HepG2 (cell line): ENCODE measurements around the gene SLC22A7. TPM values are rescaled to one million over a fixed set of nuclear protein-coding genes. Genes with fewer than 3 reads are reported as not detected.

ENCODE experiments used
- ARHGAP35 ChIP-seq: sonication (generic); formaldehyde crosslinking; IDR thresholded peaks from 2 replicates; pipeline ENCODE4 v1.9.0; 2022; ENCODE audit warnings: mild to moderate bottlenecking, inconsistent platforms, moderate library complexity, missing genetic modification reagents, borderline replicate concordance
- ARNT ChIP-seq: fragments of 450-650 bp; IDR thresholded peaks from 2 replicates; pipeline ENCODE4 v1.6.1; 2017
- BRCA1 ChIP-seq: sonication (generic); formaldehyde crosslinking; IDR thresholded peaks from 2 replicates; pipeline ENCODE4 v1.4.0; 2020; ENCODE audit warnings: missing genetic modification reagents
- CHD2 ChIP-seq: IDR thresholded peaks from 2 replicates; pipeline ENCODE4 v1.6.1; 2011; ENCODE audit warnings: low read depth, low read length, improper control_type of control experiment
- CREM ChIP-seq, 2 experiments: sonication (generic) in 1 of 2; formaldehyde crosslinking in 1 of 2; IDR thresholded peaks; 2 replicates each; pipeline versions ENCODE4 v1.4.0 to v1.6.1; 2016 to 2020; ENCODE audit warnings: antibody characterized with exemption in 1 of 2, mild to moderate bottlenecking in 1 of 2, missing genetic modification reagents in 1 of 2
- CSRNP2 ChIP-seq: sonication (generic); formaldehyde crosslinking; conservative IDR thresholded peaks from 2 replicates; pipeline ENCODE4 v1.8.0; 2022; ENCODE audit warnings: low read depth, missing genetic modification reagents
- FUBP1 ChIP-seq: sonication (generic); formaldehyde crosslinking; IDR thresholded peaks from 2 replicates; pipeline ENCODE4 v1.5.1; 2020; ENCODE audit warnings: missing genetic modification reagents, mild to moderate bottlenecking, borderline replicate concordance
- KLF9 ChIP-seq: IDR thresholded peaks from 2 replicates; pipeline ENCODE4 v1.6.1; 2016; ENCODE audit warnings: low read depth
- NONO ChIP-seq, 2 experiments: fragments of 450-650 bp in 1 of 2; sonication (generic) in 1 of 2; formaldehyde crosslinking in 1 of 2; IDR thresholded peaks in 1 of 2; conservative IDR thresholded peaks in 1 of 2; 2 replicates each; pipeline versions ENCODE4 v1.6.1 to v1.8.0; 2017 to 2022; ENCODE audit warnings: mild to moderate bottlenecking in 1 of 2, missing genetic modification reagents in 1 of 2, moderate library complexity in 1 of 2
- RFXANK ChIP-seq: IDR thresholded peaks from 2 replicates; pipeline ENCODE4 v1.6.1; 2016
- SIN3B ChIP-seq: fragments of 150-350 bp; IDR thresholded peaks from 2 replicates; pipeline ENCODE4 v1.6.1; 2014; ENCODE audit warnings: low read length
- SPEN ChIP-seq: sonication (generic); formaldehyde crosslinking; IDR thresholded peaks from 2 replicates; pipeline ENCODE4 v1.5.1; 2020; ENCODE audit warnings: low read depth, mild to moderate bottlenecking, missing genetic modification reagents
- TEF ChIP-seq: sonication (generic); formaldehyde crosslinking; IDR thresholded peaks from 2 replicates; pipeline ENCODE4 v1.5.0; 2020; ENCODE audit warnings: missing genetic modification reagents
- THRA ChIP-seq: sonication (generic); formaldehyde crosslinking; IDR thresholded peaks from 2 replicates; pipeline ENCODE4 v1.4.0; 2020; ENCODE audit warnings: missing genetic modification reagents, borderline replicate concordance
- ZFAT ChIP-seq: sonication (generic); formaldehyde crosslinking; conservative IDR thresholded peaks from 2 replicates; pipeline ENCODE4 v1.8.1; 2023; ENCODE audit warnings: missing genetic modification reagents, inconsistent platforms
- ZKSCAN5 ChIP-seq: sonication (generic); formaldehyde crosslinking; IDR thresholded peaks from 2 replicates; pipeline ENCODE4 v1.5.1; 2020; ENCODE audit warnings: mild to moderate bottlenecking, missing genetic modification reagents
- ZMYM3 ChIP-seq: sonication (generic); formaldehyde crosslinking; IDR thresholded peaks from 2 replicates; pipeline ENCODE4 v1.5.1; 2020; ENCODE audit warnings: mild to moderate bottlenecking, missing genetic modification reagents
- ZNF10 ChIP-seq: sonication (generic); formaldehyde crosslinking; IDR thresholded peaks from 2 replicates; pipeline ENCODE4 v1.4.0; 2020; ENCODE audit warnings: mild to moderate bottlenecking, low read depth, missing genetic modification reagents, borderline replicate concordance
- ZNF292 ChIP-seq: sonication (generic); formaldehyde crosslinking; IDR thresholded peaks from 2 replicates; pipeline ENCODE4 v1.8.1; 2022; ENCODE audit warnings: mild to moderate bottlenecking, low read depth, missing genetic modification reagents, borderline replicate concordance
- ZNF652 ChIP-seq: IDR thresholded peaks from 2 replicates; pipeline ENCODE4 v1.6.1; 2016; ENCODE audit warnings: low read depth, borderline replicate concordance
- ZNF704 ChIP-seq: sonication (generic); formaldehyde crosslinking; IDR thresholded peaks from 2 replicates; pipeline ENCODE4 v1.8.1; 2023; ENCODE audit warnings: mild to moderate bottlenecking, inconsistent platforms, moderate library complexity, missing genetic modification reagents, borderline replicate concordance
- ZNF768 ChIP-seq: sonication (generic); formaldehyde crosslinking; IDR thresholded peaks from 2 replicates; pipeline ENCODE4 v1.4.0; 2020; ENCODE audit warnings: missing genetic modification reagents
- polyA plus RNA-seq, 8 experiments: library from polyadenylated mRNA; depleted of rRNA in 3 of 8; stranded (reverse) in 7 of 8; unstranded in 1 of 8; fragments of >200 nt; fragmentation: Illumina TruSeq in 4 of 8; extraction: Trizol in 4 of 8; gene quantifications; 2 replicates each; pipeline versions ENCODE4 v1.2.1 to v1.2.3, GENCODE V29; 2011 to 2016; ENCODE audit warnings: low read depth in 4 of 8, missing spikeins in 1 of 8, mixed read lengths in 1 of 8; ENCODE audit not compliant: insufficient read depth in 1 of 8
- total RNA-seq, 5 experiments: library from RNA; depleted of rRNA; stranded (reverse); fragments of >200 nt; fragmentation: Illumina TruSeq; extraction: Trizol; gene quantifications; 2 replicates each; pipeline ENCODE4 v1.2.3, GENCODE V29; 2016; ENCODE audit warnings: low read depth in 1 of 5

Gene SLC22A7
- total and polyA plus RNA-seq, 2 of the 13 experiments (the other 11 are each of a cell fraction or from before 2014, with no cell fraction given): 5.3 to 22.6 TPM

- TF ChIP-seq ZNF652 (CRISPR knock-in tag) (no peak), CSRNP2 (no peak), THRA (CRISPR knock-in tag) (peak; percentile 64; the same call in 1 of the 2 replicates), ZMYM3 (CRISPR knock-in tag) (no peak; the same call in none of the 2 replicates), KLF9 (CRISPR knock-in tag) (no peak), ZNF768 (CRISPR knock-in tag) (peak; percentile 8; the same call in 1 of the 2 replicates), RFXANK (CRISPR knock-in tag) (no peak), ZNF10 (CRISPR knock-in tag) (no peak), ARNT (no peak), ZKSCAN5 (peak; percentile 93), ZNF292 (CRISPR knock-in tag) (peak; percentile 81; the same call in 1 of the 2 replicates), BRCA1 (CRISPR knock-in tag) (no peak), ARHGAP35 (CRISPR knock-in tag) (no peak), NONO (IDR thresholded peaks at IDR 0.05) (no peak), NONO (CRISPR knock-in tag; conservative IDR thresholded peaks at IDR 0.05) (peak; percentile 6), FUBP1 (0 out of 2 replicates have a peak, but pooled peaks have one; percentile 12), ZFAT (CRISPR knock-in tag) (no peak), CHD2 (no peak), ZNF704 (CRISPR knock-in tag) (no peak), SIN3B (no peak), TEF (CRISPR knock-in tag) (no peak), SPEN (CRISPR knock-in tag) (no peak), CREM (IDR thresholded peaks at IDR 0.05) (no peak; the same call in 1 of the 2 replicates), CREM (CRISPR knock-in tag; IDR thresholded peaks at IDR 0.05) (no peak)
Measured at GRCh38 chr6:43277643-43278523, 20.2 kb upstream of the SLC22A7 start (continued).
